RPMI7951 (cell line): ENCODE results near the gene THOC6. TPM values are rescaled to one million over a fixed set of nuclear protein-coding genes. Genes with fewer than 3 reads are reported as not detected.

Experiments used
- DNase-seq: peaks from one replicate; pipeline ENCODE4 v3.0.0-alpha.2; 2012; ENCODE audit warnings: low read depth
- total RNA-seq: library from RNA; depleted of rRNA; stranded (reverse); fragments of >200 nt; shearing (Covaris generic); gene quantifications from 2 replicates; pipeline ENCODE4 v1.2.3, GENCODE V29; 2014

THOC6 gene
- total RNA-seq, 1 experiment from 2014 or later, result 20.8 TPM

- DNase-seq, result no peak
Measured at GRCh38 chr16:3015865-3016521, 7.8 kb upstream of the THOC6 start.

DNA sequence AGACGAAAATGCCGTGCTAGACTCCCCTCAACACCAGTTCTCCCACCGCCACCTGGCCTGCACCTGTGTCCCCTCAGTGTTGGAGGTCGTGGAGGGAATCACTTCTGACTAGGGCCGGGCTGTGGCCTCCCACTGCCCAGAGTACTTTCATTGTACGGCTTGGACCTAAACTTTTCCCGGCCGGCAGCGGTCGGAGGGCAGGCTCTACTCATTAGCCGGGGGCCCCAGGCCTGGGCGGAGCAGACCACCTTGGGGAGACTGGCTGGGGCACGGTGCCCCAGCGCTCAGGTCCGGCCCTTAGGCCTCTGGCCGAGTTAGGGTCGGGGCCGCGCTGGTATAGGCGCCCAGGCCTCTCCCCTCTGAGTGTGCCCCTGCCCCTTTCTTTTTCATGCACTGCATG is 6.5 kb upstream of the THOC6 start:
- no peak for DNase-seq

DNA sequence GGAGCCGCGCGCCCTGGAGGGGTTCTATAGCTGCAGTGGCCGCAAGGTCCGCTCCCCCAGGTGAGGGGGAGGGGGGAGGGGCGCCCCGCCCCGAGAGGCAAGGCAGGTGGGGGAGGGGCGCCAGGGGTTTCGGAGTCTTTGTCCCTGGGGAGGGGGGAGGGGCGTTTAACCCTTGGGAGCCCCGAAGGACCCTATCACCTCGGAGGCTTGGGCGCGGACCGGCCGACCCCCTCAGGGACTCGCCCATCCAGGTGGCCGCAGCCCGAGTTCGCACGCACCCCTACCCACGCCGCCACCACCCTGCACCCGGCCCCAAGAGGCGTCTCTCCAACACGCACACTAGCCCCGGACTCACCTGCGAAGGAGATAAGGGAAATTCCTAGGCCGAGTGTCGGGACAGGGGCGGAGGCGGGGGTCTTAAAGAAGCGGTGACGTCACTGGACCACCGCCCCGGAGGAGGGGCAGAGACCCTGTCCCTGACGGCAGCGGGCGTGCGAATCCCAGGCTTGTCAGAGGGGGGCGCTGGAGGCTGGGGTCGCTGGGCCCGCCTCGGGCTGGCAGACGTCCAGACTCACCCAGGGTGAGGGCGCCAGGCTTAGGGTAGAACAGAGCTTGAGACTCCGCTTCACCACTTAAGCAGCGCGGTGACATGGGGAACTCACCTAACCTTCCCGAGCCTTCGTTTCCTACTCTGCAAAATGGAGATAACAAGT is 5.9 kb upstream of the THOC6 start, which contains the start of gene CLDN6:
Gene CLDN6 (minus strand): TSS at position 390 of the 713 bp plus-strand sequence. CDS start 2,162 bp downstream, outside the sequence.
- DNase-seq, result no peak

- DNase-seq, result no peak
Measured at GRCh38 chr16:3019594-3020246, 4.1 kb upstream of the THOC6 start.

DNA sequence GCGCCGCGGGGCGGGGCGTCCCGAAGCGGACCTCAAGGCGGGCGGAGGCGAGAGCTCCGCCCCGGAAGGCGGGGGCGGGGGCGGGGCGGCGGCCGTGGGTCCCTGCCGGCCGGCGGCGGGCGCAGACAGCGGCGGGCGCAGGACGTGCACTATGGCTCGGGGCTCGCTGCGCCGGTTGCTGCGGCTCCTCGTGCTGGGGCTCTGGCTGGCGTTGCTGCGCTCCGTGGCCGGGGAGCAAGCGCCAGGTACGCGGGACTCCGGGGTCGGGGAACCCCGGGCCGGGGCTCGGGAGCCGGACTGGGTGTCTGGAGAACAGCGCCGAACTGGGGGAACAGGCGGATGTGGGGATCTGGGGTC is 3.6 kb upstream of the THOC6 start, which contains the start of gene TNFRSF12A:
Gene TNFRSF12A (plus strand): TSS at position 122 of the 357 bp plus-strand sequence. CDS start 30 bp downstream, at position 152.
- peak; percentile 78 for DNase-seq

DNA sequence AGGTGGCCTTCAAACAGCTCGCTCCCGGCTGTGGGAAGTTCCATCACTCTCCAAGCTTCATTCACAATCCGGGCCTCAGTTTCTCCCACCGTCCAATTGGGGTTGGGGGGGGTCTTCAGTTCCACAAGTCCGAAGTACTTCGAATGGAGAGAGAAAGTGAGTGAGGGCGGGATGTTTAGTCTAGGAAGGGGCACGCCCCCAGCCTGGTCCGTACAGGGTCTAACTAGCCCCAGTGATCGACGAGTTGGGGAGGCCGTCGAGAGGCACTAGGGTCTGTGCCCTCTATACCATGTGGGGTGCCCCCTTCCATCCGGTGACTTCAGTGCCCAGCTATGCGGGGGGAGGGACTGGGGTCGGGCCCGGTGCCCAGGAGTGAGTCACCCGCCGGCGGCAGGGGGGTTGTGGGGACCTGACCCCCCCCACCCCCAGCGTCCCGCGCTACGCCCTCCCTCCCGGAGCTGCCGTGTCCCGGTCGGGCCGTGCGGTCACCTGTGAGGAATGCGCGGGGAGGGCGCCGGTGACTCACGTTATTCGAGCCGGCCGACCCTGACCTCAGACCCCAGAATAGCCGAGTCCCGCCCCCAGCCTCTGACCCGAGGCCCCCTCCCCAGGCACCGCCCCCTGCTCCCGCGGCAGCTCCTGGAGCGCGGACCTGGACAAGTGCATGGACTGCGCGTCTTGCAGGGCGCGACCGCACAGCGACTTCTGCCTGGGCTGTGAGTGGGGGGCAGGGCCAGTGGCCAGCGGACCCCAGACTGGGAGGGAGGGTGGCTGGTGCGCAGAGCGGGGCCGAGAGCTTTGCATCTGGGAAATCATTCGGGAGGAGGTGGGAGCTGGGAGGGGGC is 3.0 kb upstream of the THOC6 start:
- DNase-seq, result peak; percentile 89

DNA sequence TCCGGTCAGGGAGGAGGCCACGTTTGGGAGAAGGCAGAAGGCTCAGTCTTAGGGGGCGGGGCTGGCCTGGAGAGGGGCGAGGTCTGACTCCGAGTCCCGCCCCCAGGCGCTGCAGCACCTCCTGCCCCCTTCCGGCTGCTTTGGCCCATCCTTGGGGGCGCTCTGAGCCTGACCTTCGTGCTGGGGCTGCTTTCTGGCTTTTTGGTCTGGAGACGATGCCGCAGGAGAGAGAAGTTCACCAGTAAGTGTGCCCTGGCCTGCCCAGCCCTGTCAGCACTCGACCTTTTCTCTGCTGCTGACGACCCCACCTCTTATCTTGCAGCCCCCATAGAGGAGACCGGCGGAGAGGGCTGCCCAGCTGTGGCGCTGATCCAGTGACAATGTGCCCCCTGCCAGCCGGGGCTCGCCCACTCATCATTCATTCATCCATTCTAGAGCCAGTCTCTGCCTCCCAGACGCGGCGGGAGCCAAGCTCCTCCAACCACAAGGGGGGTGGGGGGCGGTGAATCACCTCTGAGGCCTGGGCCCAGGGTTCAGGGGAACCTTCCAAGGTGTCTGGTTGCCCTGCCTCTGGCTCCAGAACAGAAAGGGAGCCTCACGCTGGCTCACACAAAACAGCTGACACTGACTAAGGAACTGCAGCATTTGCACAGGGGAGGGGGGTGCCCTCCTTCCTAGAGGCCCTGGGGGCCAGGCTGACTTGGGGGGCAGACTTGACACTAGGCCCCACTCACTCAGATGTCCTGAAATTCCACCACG is 2.2 kb upstream of the THOC6 start:
- DNase-seq, result peak; percentile 95

DNA sequence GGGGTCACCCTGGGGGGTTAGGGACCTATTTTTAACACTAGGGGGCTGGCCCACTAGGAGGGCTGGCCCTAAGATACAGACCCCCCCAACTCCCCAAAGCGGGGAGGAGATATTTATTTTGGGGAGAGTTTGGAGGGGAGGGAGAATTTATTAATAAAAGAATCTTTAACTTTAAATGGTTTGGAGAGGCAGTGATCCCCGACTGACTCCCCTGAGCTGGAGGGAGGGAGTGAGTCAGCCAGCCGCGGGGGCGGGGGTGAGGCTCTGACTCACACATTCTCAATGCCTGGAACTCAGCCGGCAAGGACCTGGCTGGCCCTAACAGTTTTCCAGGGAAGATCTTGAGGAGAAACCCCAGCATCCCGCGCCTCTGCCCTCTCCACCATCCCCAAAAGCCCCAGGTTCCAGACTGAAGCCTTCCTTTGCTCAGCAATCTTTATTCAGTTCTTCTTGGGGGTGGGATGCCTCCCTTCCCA is 1.6 kb upstream of the THOC6 start:
- DNase-seq, result peak; percentile 94

DNA sequence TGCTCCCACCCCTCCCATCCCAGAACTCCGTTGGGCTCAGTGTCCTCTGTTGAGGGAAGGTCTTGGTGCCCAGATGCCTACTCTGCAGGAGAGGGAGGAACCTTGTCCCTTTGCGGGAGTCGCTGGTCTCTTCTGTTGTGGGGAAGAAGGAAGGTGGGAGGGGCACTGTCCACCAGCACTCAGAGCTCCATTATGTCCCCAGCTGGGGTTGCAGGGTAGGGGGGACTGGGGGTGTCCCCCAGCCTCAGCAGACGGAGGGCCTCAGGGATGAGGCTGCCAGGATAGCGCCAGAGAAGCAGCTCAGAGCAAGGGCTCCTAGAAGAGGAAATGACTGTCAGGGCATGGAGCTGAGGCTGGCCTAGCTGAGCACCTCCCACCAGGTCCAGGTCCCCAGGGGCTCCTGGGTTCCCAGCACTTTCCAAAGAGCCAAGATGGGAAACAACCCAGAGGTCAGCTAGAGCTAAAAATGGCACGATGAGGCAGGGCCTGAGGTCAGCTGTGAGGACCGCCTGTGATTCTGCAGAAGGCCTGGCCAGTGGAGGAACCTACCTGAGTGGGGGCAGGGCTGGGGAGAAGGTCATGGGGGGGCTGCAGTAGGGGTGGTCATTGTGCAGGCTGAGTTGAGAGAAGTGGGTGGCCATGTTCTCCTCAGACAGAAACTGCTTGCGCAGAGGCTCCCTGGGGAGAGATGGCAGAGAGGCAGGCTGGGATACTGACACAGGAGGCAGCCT is 986 bp upstream of the THOC6 start:
- no peak for DNase-seq

DNA sequence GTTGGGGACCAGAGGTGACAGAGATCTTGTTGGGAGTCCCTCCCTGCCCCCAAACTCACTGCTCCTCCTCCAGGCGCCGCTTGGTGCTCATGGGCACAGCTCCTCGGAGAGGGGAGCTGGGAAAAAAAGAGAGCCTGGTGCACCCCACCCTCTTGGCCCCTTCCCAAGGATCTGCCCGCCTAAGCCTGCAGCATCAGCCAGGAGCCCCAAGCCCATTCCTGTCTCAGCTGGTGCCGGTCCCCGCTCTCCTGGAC is 493 bp upstream of the THOC6 start:
- peak; percentile 76 for DNase-seq

DNA sequence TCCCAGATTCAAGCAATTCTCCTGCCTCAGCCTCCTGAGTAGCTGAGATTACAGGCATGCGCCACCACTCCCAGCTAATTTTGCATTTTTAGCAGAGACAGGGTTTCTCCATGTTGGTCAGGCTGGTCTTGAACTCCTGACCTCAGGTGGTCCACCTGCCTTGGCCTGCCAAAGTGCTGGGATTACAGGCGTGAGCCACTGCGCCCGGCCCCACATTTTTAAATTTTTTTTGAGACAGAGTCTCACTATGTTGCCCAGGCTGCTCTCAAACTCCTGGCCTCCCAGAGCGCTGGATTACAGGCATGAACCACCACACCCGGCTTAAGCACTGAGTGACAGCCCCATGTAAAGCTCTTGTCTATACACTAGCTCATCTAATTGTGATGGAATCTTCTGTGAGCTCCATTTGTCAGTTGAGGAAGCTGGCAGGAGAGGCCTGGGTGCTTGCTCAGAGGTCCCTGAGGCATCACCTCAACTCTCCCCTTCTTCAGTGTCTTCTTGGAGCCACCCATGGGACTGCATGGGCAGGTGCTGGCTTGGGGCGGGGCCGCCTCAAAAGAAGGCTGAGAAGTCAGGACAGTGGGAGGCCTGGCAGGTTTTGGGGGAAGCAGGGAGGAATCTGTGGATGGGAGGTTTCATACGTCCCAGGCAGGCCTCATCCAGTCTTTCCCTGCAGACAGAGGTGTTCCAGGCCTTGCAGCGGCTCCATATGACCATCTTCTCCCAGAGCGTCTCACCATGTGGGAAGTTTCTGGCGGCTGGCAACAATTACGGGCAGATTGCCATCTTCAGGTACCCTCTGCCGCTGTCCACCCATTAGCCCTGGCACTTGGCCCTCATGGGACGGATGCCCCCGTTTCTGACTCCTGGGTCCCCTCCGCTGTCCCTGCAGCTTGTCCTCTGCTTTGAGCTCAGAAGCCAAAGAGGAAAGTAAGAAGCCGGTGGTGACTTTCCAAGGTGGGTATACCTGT is 1.5 kb downstream of the THOC6 start:
- DNase-seq, result no peak

DNA sequence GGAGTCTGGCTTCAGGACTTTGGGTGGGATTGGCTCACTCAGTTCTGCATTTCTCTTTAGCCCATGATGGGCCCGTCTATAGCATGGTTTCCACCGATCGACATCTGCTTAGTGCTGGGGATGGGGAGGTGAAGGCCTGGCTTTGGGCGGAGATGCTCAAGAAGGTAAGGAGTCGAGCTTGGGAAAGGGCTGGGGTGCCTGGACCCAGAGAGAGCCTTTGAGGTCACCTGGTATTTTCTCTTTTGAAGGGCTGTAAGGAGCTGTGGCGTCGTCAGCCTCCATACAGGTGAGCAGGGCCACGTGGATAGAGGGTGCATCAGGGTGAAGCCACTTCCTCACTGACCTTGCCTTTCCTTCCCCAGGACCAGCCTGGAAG is 2.2 kb downstream of the THOC6 start:
- no peak for DNase-seq

GRCh38 chr16:3026609-3027488 is 3.0 kb downstream of the THOC6 start:
- no peak for DNase-seq

DNA sequence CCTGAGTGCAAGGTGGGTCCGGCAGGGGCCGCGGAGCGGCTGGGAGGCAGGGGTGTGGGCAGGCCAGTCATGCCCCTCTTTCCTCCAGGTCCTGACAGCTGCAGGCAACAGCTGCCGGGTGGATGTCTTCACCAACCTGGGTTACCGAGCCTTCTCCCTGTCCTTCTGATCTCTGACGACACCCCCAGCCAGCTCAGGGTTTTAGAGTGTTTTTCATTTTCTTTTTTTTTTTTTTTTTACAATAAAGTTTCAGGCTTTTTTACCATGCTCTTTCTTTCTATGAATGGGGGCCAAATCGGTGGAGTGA is 3.6 kb downstream of the THOC6 start:
- DNase-seq, result no peak

DNA sequence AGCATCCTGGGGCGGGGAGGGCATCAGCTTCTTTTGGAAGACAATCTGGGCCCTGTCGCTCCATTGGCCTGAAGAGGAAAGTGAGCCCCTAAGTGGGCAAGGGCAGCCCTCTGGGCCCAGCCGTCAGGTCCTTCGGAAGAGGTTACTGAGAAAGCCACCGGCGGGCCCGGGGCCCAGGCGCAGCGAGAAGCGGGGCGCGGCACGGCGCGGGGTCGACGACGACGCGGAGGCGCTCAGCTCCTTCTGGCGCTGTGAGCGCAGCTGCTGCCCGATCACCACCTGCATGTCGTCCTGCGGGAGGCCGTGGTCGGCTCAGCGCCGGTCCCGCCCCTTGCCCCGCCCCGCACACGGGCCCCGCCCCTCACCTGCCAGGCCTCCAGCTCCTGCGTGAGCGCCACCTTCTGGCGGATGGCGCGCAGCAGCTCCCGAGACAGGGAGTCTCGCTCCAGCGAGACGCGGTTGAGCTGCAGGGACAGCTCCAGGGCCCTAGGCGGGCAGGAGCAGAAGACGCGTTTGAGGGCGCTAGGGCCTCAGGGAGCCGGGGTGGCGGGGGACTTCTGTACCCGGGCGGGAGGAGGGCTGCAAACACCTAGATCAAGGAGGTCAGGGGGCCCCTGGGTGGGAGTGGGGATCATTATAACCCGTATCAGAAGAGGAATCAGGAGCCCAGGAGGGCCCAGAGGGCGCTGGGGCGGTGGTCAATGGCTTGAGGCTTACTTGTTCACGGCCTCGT is 4.3 kb downstream of the THOC6 start:
- no peak for DNase-seq

- no peak for DNase-seq
Measured at GRCh38 chr16:3028716-3029319, 5.0 kb downstream of the THOC6 start.

GRCh38 chr16:3029491-3030221 is 5.8 kb downstream of the THOC6 start:
- DNase-seq, result peak; percentile 55
